Right lobe of liver (tissue), 6 donors: ENCODE data around the gene TSHZ3. TPM values are rescaled to one million over a fixed set of nuclear protein-coding genes. Genes with fewer than 3 reads are reported as not detected.

Experiments
- ATAC-seq, 4 donors: fragments of 200-7000 bp; cut with Tn5 transposase; one replicate each; pipeline ENCODE4 v1.9.1; 2020; ENCODE audit warnings: mild to moderate bottlenecking in 4 of 4, moderate library complexity in 4 of 4
- DNase-seq, 3 donors: peaks; one replicate each; pipeline ENCODE4 v3.0.0-alpha.2; 2020
- H3K27ac ChIP-seq, 3 donors: fragments of 200-600 bp; one replicate each; pipeline ENCODE4 v1.8.0; 2022
- H3K27me3 ChIP-seq, 2 donors: fragments of 200-600 bp; one replicate each; pipeline ENCODE4 v1.8.0; 2022
- H3K36me3 ChIP-seq, 4 donors: fragments of 200-600 bp; sonication (generic) in 1 of 4; one replicate each; pipeline versions ENCODE4 v1.5.1 to v1.8.0; 2017 to 2022; ENCODE audit warnings: control low read depth in 1 of 4
- H3K4me1 ChIP-seq, 4 donors: fragments of 200-600 bp; sonication (generic) in 1 of 4; one replicate each; pipeline versions ENCODE4 v1.5.1 to v1.8.0; 2017 to 2022; ENCODE audit warnings: control low read depth in 1 of 4
- H3K4me3 ChIP-seq, 3 donors: fragments of 200-600 bp; one replicate each; pipeline ENCODE4 v1.8.0; 2022
- H3K9me3 ChIP-seq, 4 donors: fragments of 200-600 bp; sonication (generic) in 1 of 4; one replicate each; pipeline versions ENCODE4 v1.5.1 to v1.8.0; 2017 to 2022; ENCODE audit warnings: control low read depth in 1 of 4
- POLR2A ChIP-seq: fragments of 450-650 bp; IDR thresholded peaks from one replicate; pipeline ENCODE4 v1.6.1; 2017; ENCODE audit warnings: antibody characterized with exemption, mild to moderate bottlenecking
- WGBS: methylation state at CpG from one replicate; pipeline ENCODE4 v1.1.6; 2018; ENCODE audit warnings: low coverage, low lambda C conversion rate; ENCODE audit not compliant: insufficient coverage; ENCODE audit errors: missing lambda C conversion rate; 5-methylcytosine and 5-hydroxymethylcytosine counted together
- intact Hi-C, 2 donors: fragments of 100-400 bp; cut with DNase I; formaldehyde crosslinking; loops; one replicate each; pipeline versions ENCODE4 v1.11.2 to v1.14.1; 2022
- total RNA-seq, 6 experiments: library from RNA; depleted of rRNA in 2 of 6; stranded (reverse); fragments of >200 nt in 2 of 6; fragmentation: NEBNext Ultra II Directional in 3 of 6; extraction: Animal tissue kit (Norgen Biotek cat#: 25700) in 3 of 6; gene quantifications; one replicate each; pipeline versions ENCODE4 v1.1.0 to v1.2.4, GENCODE V29; 2016 to 2023
- TF ChIP-seq, protein P1 (sequence below), 4 donors: fragments of 200-600 bp in 3 of 4; fragments of 450-650 bp in 1 of 4; IDR thresholded peaks; one replicate each; pipeline versions ENCODE4 v1.5.1 to v1.8.0; 2016 to 2022; ENCODE audit warnings: antibody characterized with exemption in 4 of 4, mild to moderate bottlenecking in 2 of 4
- donor health status: DM: no; HTN: yes; CAD: no.
- donor health status: DM: no; HTN: no; CAD: no.
- donor health status: DM: no; HTN: no; CAD: no.
- donor health status: DM: no; HTN: yes; CAD: no.
- donor health status: DM: no; HTN: yes; CAD: no.

Gene TSHZ3
- total RNA-seq, 6 experiments from 2014 or later: 1.2 to 1.6 (median 1.3) TPM

DNA sequence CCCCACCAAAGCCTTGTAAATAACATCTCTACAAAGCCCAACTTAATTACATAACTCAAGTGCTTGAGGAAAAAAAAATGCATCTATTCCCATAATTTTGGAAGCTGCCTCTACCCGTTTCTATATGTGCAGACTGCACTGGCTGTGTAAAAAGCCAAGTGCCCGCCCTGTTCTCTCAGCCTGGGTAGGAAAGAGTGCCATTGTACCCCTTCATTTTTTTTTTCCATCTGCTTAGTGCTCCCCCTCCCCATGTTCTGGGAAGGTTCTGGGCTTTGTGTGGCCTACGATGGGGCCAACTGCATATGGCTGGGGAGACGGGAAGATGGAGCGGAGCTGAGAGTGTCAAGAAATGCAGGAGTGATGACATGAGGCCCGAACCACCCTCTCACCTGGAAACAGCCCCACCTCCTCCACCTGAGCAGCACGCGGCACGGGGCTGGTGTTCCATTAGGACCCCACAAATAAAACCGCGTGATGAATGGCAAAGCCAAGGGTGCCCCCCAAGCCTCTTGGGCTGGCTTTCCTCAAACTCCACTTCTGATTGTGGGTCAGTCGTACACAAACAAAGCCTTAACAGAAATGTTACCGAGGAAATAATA is 42.1 kb downstream of the TSHZ3 start:
- no peaks in the 10 kb centered on the region for H3K4me1 ChIP-seq
- WGBS: 73% methylated on average over 12 of the region's 13 CpGs
- intact Hi-C loops: no loop called here
- ATAC-seq (no peak), DNase-seq (no peak)
- no peak overlapping the region for H3K27ac ChIP-seq
- no peaks in the 10 kb centered on the region for H3K9me3 ChIP-seq
- H3K36me3 ChIP-seq: no peaks in the 10 kb centered on the region
- TF ChIP-seq, protein P1, sequence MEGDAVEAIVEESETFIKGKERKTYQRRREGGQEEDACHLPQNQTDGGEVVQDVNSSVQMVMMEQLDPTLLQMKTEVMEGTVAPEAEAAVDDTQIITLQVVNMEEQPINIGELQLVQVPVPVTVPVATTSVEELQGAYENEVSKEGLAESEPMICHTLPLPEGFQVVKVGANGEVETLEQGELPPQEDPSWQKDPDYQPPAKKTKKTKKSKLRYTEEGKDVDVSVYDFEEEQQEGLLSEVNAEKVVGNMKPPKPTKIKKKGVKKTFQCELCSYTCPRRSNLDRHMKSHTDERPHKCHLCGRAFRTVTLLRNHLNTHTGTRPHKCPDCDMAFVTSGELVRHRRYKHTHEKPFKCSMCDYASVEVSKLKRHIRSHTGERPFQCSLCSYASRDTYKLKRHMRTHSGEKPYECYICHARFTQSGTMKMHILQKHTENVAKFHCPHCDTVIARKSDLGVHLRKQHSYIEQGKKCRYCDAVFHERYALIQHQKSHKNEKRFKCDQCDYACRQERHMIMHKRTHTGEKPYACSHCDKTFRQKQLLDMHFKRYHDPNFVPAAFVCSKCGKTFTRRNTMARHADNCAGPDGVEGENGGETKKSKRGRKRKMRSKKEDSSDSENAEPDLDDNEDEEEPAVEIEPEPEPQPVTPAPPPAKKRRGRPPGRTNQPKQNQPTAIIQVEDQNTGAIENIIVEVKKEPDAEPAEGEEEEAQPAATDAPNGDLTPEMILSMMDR (IDR thresholded peaks at IDR 0.05): no peak
- no peak for TF ChIP-seq POLR2A
- no peaks in the 10 kb centered on the region for H3K27me3 ChIP-seq
- H3K4me3 ChIP-seq: no peak overlapping the region

- no peaks in the 10 kb centered on the region for H3K36me3 ChIP-seq
- ATAC-seq (no peak), DNase-seq (no peak)
- H3K4me3 ChIP-seq: no peak overlapping the region
- H3K27me3 ChIP-seq: no peaks in the 10 kb centered on the region
- 71% methylated on average over 8 of the region's 28 CpGs for WGBS
- intact Hi-C loops: no loop called here
- no peak overlapping the region for H3K27ac ChIP-seq
- H3K9me3 ChIP-seq: no peaks in the 10 kb centered on the region
- no peaks in the 10 kb centered on the region for H3K4me1 ChIP-seq
- TF ChIP-seq, protein P1 (IDR thresholded peaks at IDR 0.05): no peak
- TF ChIP-seq POLR2A: no peak
These were observed 43.1 kb downstream of the TSHZ3 start for GRCh38 chr19:31306006-31306753.

DNA sequence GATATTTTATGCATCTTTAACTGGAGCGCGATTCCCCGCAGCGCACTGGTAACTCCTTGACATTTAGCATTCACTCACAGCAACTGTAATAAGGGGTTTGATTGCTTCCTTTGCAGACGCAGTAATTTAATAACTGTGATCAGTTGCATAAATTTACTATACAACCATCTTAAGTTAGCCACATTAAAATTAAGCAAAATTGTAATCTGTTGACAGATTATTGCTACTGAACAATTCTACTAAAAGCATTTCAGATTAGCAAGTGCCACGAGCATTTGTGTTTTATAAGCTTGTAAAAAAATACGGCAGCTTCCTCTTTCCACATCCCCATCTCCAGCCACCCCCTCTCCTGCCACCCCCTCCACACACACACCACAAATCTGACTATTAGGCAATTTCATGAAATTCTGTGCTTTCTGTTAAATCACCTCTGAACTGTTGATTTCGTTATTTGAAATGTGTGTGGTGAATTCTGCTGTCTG is 44.4 kb downstream of the TSHZ3 start:
- no peak overlapping the region for H3K27ac ChIP-seq
- H3K27me3 ChIP-seq: no peaks in the 10 kb centered on the region
- H3K9me3 ChIP-seq: no peaks in the 10 kb centered on the region
- no peak for DNase-seq
- no peaks in the 10 kb centered on the region for H3K4me1 ChIP-seq
- H3K4me3 ChIP-seq: no peak overlapping the region
- ATAC-seq: peak in 2 of 4 donors; percentile 27 to 32
- no peaks in the 10 kb centered on the region for H3K36me3 ChIP-seq
- TF ChIP-seq POLR2A: no peak
- TF ChIP-seq, protein P1 (IDR thresholded peaks at IDR 0.05): no peak
- intact Hi-C loops: no loop called here
- WGBS: 54% methylated on average over 8 of the region's 8 CpGs

GRCh38 chr19:31303262-31303815 is 45.9 kb downstream of the TSHZ3 start:
- DNase-seq (no peak), ATAC-seq (no peak)
- TF ChIP-seq, protein P1 (IDR thresholded peaks at IDR 0.05): no peak
- TF ChIP-seq POLR2A: no peak
- intact Hi-C loops: no loop called here
- 75% methylated on average over 4 of the region's 16 CpGs for WGBS
- H3K27ac ChIP-seq: no peak overlapping the region
- H3K4me3 ChIP-seq: no peak overlapping the region
- no peaks in the 10 kb centered on the region for H3K27me3 ChIP-seq
- no peaks in the 10 kb centered on the region for H3K36me3 ChIP-seq
- no peaks in the 10 kb centered on the region for H3K4me1 ChIP-seq
- H3K9me3 ChIP-seq: no peaks in the 10 kb centered on the region
